HEK293 (cell line): Measurements from ENCODE around the gene SLC35B1.

Experiments
- CTCF ChIA-PET: fragments of 350-600 bp; formaldehyde crosslinking; extraction: SDS; loops from one replicate; lab custom pipeline; 2021; ENCODE audit warnings: antibody characterized with exemption; lab: Yijun Ruan, JAX
- POLR2A ChIA-PET: fragments of 300-600 bp; formaldehyde crosslinking; extraction: SDS; loops from one replicate; lab custom pipeline; 2020; ENCODE audit warnings: antibody characterized with exemption, inconsistent platforms; lab: Yijun Ruan, JAX
- H3K27ac ChIP-seq: fragments of 200-500 bp; sonication (Bioruptor generic); 2 replicates; pipeline ENCODE4 v1.5.1; 2014; ENCODE audit warnings: low read depth, low read length, control low read depth, inconsistent platforms; ENCODE audit errors: extremely low read depth
- H3K36me3 ChIP-seq, 2 experiments: fragments of 200-500 bp in 1 of 2; sonication (Bioruptor generic) in 1 of 2; 1 replicate in 1 of 2; 2 replicates in 1 of 2; pipeline ENCODE4 v1.5.1; 2014 to 2017; ENCODE audit warnings: inconsistent platforms in 2 of 2, low read length in 2 of 2; ENCODE audit not compliant: control insufficient read depth in 2 of 2, insufficient read depth in 1 of 2
- H3K4me1 ChIP-seq: fragments of 200-500 bp; sonication (Bioruptor generic); 2 replicates; pipeline ENCODE4 v1.5.1; 2014; ENCODE audit warnings: mild to moderate bottlenecking, low read length, inconsistent platforms; ENCODE audit not compliant: control insufficient read depth, insufficient read depth
- H3K4me3 ChIP-seq: 2 replicates; pipeline ENCODE4 v1.5.1; 2011; ENCODE audit warnings: low read depth, mild to moderate bottlenecking, control low read depth, low read length, moderate library complexity
- H3K9me3 ChIP-seq: fragments of 200-500 bp; sonication (Bioruptor generic); 2 replicates; pipeline ENCODE4 v1.5.1; 2014; ENCODE audit warnings: low read depth, low read length, inconsistent platforms; ENCODE audit not compliant: control insufficient read depth, insufficient read depth
- PRDM10 ChIP-seq: fragments of 450-650 bp; formaldehyde crosslinking; IDR thresholded peaks from 2 replicates; pipeline ENCODE4 v1.5.1; 2016; ENCODE audit warnings: missing biosample characterization, missing genetic modification characterization
- SALL2 ChIP-seq: fragments of 450-650 bp; formaldehyde crosslinking; IDR thresholded peaks from 2 replicates; pipeline ENCODE4 v1.5.0; 2017; ENCODE audit warnings: missing biosample characterization, mild to moderate bottlenecking, missing genetic modification characterization, borderline replicate concordance
- ZBTB44 ChIP-seq: fragments of 450-650 bp; IDR thresholded peaks from 2 replicates; pipeline ENCODE4 v1.5.1; 2018; ENCODE audit warnings: missing biosample characterization, mild to moderate bottlenecking, missing genetic modification characterization
- ZBTB6 ChIP-seq: fragments of 450-650 bp; formaldehyde crosslinking; IDR thresholded peaks from 2 replicates; pipeline ENCODE4 v1.5.1; 2017; ENCODE audit warnings: missing biosample characterization, missing genetic modification characterization
- ZEB2 ChIP-seq: fragments of 450-650 bp; formaldehyde crosslinking; IDR thresholded peaks from 2 replicates; pipeline ENCODE4 v1.5.1; 2016; ENCODE audit warnings: missing biosample characterization, missing genetic modification characterization
- ZFP3 ChIP-seq: fragments of 450-650 bp; formaldehyde crosslinking; IDR thresholded peaks from 2 replicates; pipeline ENCODE4 v1.5.1; 2016; ENCODE audit warnings: low read depth, missing biosample characterization, missing genetic modification characterization
- ZNF146 ChIP-seq: fragments of 450-650 bp; formaldehyde crosslinking; IDR thresholded peaks from 2 replicates; pipeline ENCODE4 v1.5.1; 2016; ENCODE audit warnings: missing biosample characterization, missing genetic modification characterization
- ZNF18 ChIP-seq: fragments of 450-650 bp; formaldehyde crosslinking; IDR thresholded peaks from 2 replicates; pipeline ENCODE4 v1.5.1; 2016; ENCODE audit warnings: missing biosample characterization, missing genetic modification characterization
- ZNF2 ChIP-seq: fragments of 450-650 bp; formaldehyde crosslinking; IDR thresholded peaks from 2 replicates; pipeline ENCODE4 v1.5.1; 2016; ENCODE audit warnings: missing biosample characterization, missing genetic modification characterization
- ZNF239 ChIP-seq: fragments of 450-650 bp; formaldehyde crosslinking; IDR thresholded peaks from 2 replicates; pipeline ENCODE4 v1.5.1; 2016; ENCODE audit warnings: missing biosample characterization, missing genetic modification characterization
- ZNF266 ChIP-seq: fragments of 450-650 bp; formaldehyde crosslinking; IDR thresholded peaks from 2 replicates; pipeline ENCODE4 v1.5.1; 2016; ENCODE audit warnings: missing biosample characterization, missing genetic modification characterization, low read depth
- ZNF48 ChIP-seq: fragments of 450-650 bp; formaldehyde crosslinking; IDR thresholded peaks from 2 replicates; pipeline ENCODE4 v1.5.1; 2016; ENCODE audit warnings: missing biosample characterization, missing genetic modification characterization
- ZNF513 ChIP-seq: fragments of 450-650 bp; IDR thresholded peaks from 2 replicates; pipeline ENCODE4 v1.5.1; 2018; ENCODE audit warnings: missing biosample characterization, missing genetic modification characterization
- ZNF549 ChIP-seq: fragments of 450-650 bp; IDR thresholded peaks from 2 replicates; pipeline ENCODE4 v1.5.1; 2018; ENCODE audit warnings: missing biosample characterization, missing genetic modification characterization, mild to moderate bottlenecking, inconsistent platforms, moderate library complexity
- ZNF561 ChIP-seq: fragments of 450-650 bp; IDR thresholded peaks from 2 replicates; pipeline ENCODE4 v1.5.1; 2018; ENCODE audit warnings: missing biosample characterization, missing genetic modification characterization, borderline replicate concordance
- ZNF600 ChIP-seq: fragments of 450-650 bp; formaldehyde crosslinking; IDR thresholded peaks from 2 replicates; pipeline ENCODE4 v1.5.1; 2016; ENCODE audit warnings: missing biosample characterization, missing genetic modification characterization
- ZNF677 ChIP-seq: fragments of 450-650 bp; IDR thresholded peaks from 2 replicates; pipeline ENCODE4 v1.5.0; 2018; ENCODE audit warnings: missing biosample characterization, mild to moderate bottlenecking, missing genetic modification characterization, moderate library complexity
- ZNF701 ChIP-seq: fragments of 450-650 bp; formaldehyde crosslinking; IDR thresholded peaks from 2 replicates; pipeline ENCODE4 v1.5.1; 2016; ENCODE audit warnings: missing biosample characterization, missing genetic modification characterization

The SLC35B1 gene

GRCh38 chr17:49687878-49688491 is 19.8 kb downstream of the SLC35B1 start:
- H3K4me1 ChIP-seq = no peaks in the 10 kb centered on the region
- POLR2A ChIA-PET = no interaction called here
- no peak overlapping the region for H3K4me3 ChIP-seq
- TF ChIP-seq ZFP3 = no peak
- TF ChIP-seq, all 188 proteins: peak for 0
- Histone ChIP-seq H3K36me3 (no peaks in the 10 kb centered on the region), H3K9me3 (no peaks in the 10 kb centered on the region), H3K27ac (no peak overlapping the region)
- CTCF ChIA-PET = interaction anchor here (0.7 to 27.1 kb wide), 4 partner anchors 112 to 310 kb away, joined by 4 to 486 read pairs (median 6); partner anchors contain the start of gene NXPH3

- no peak overlapping the region for H3K27ac ChIP-seq
- POLR2A ChIA-PET = no interaction called here
- no peaks in the 10 kb centered on the region for H3K36me3 ChIP-seq
- H3K9me3 ChIP-seq = no peaks in the 10 kb centered on the region
- no peak overlapping the region for H3K4me3 ChIP-seq
- H3K4me1 ChIP-seq = peaks cover 3% of the 10 kb centered on the region; the same call in 1 of the 2 replicates
- TF ChIP-seq ZNF600 (tag by site-specific recombination) = 0 out of 2 replicates have a peak, but pooled peaks have one; percentile 24
- no peak for TF ChIP-seq SALL2 (tag by site-specific recombination)
- TF ChIP-seq ZNF549 (tag by site-specific recombination) = no peak
- no peak for TF ChIP-seq ZBTB44 (tag by site-specific recombination)
- CTCF ChIA-PET = interaction anchor here (0.6 to 1.9 kb wide), 10 partner anchors 9 to 170 kb away, joined by 3 to 11 read pairs (median 4); no protein-coding TSS in a partner anchor
Measured at GRCh38 chr17:49681106-49681979, 26.4 kb downstream of the SLC35B1 start.

GRCh38 chr17:49680314-49680713 is 27.4 kb downstream of the SLC35B1 start:
- H3K27ac ChIP-seq = no peak overlapping the region
- no peaks in the 10 kb centered on the region for H3K9me3 ChIP-seq
- no peak overlapping the region for H3K4me3 ChIP-seq
- CTCF ChIA-PET = interaction anchor here (0.6 to 2.7 kb wide), 4 partner anchors 15 to 208 kb away, joined by 4 to 11 read pairs (median 8); no protein-coding TSS in a partner anchor
- H3K36me3 ChIP-seq = peaks cover 5 to 6% of the 10 kb centered on the region in 2 experiments
- H3K4me1 ChIP-seq = peaks cover 7% of the 10 kb centered on the region; the same call in 1 of the 2 replicates
- POLR2A ChIA-PET = no interaction called here
- TF ChIP-seq ZNF701 (no peak), PRDM10 (tag by site-specific recombination) (no peak), ZNF561 (tag by site-specific recombination) (no peak), ZEB2 (tag by site-specific recombination) (no peak), ZNF513 (tag by site-specific recombination) (no peak), ZNF18 (tag by site-specific recombination) (no peak), ZNF266 (tag by site-specific recombination) (no peak), ZNF239 (tag by site-specific recombination) (no peak), ZNF146 (tag by site-specific recombination) (no peak), ZNF48 (no peak), ZNF2 (tag by site-specific recombination) (no peak), ZNF677 (no peak), ZBTB6 (no peak)
